Astrocyte (in vitro differentiated cells and primary cell): ENCODE data around the gene METTL3.

ENCODE experiments used
- EZH2 ChIP-seq: IDR thresholded peaks from 2 replicates; pipeline ENCODE4 v1.6.1; 2012; ENCODE audit warnings: mild to moderate bottlenecking, low read length, inconsistent platforms; ENCODE audit not compliant: insufficient read depth
- TF ChIP-seq, protein P1 (sequence below): IDR thresholded peaks from 2 replicates; pipeline ENCODE4 v1.5.1; 2011; ENCODE audit warnings: low read depth, mild to moderate bottlenecking, inconsistent platforms, low read length, moderate library complexity; ENCODE audit not compliant: insufficient read depth

DNA sequence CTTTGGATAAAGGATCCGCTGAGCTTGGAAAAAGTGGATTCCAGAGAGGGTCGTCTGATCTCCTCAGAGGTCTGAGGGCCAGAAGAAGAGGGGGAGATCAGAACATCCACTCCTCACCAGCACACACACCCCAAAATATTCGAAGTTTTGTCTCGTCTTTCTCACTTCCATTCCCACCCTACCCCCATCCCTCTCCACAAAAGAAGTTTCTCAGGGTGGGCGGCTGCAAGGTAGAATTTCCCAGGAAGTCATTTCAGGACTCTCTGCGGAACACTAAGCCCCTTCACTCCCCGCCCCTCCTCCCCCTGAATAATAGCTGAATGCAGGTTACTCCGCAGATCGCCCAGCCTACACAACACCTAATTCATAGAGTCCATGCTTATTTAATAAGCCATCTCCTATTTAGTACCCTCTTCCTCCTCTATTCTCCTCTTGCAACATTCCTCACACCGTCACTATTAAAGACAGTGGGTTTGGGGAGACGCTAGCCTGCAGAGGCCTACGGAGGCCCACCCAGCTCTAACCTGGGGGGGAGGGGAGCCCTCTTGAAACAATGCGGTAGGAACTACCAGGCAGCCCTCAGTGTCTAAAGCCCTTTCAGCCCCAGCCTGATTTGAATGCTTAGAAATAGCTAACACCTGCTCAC is 15.7 kb upstream of the METTL3 start:
- TF ChIP-seq, protein P1, sequence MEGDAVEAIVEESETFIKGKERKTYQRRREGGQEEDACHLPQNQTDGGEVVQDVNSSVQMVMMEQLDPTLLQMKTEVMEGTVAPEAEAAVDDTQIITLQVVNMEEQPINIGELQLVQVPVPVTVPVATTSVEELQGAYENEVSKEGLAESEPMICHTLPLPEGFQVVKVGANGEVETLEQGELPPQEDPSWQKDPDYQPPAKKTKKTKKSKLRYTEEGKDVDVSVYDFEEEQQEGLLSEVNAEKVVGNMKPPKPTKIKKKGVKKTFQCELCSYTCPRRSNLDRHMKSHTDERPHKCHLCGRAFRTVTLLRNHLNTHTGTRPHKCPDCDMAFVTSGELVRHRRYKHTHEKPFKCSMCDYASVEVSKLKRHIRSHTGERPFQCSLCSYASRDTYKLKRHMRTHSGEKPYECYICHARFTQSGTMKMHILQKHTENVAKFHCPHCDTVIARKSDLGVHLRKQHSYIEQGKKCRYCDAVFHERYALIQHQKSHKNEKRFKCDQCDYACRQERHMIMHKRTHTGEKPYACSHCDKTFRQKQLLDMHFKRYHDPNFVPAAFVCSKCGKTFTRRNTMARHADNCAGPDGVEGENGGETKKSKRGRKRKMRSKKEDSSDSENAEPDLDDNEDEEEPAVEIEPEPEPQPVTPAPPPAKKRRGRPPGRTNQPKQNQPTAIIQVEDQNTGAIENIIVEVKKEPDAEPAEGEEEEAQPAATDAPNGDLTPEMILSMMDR: no peak
- no peak for TF ChIP-seq EZH2
